IMR-90 (cell line): ENCODE measurements around the gene SRMS. TPM values are rescaled to one million over a fixed set of nuclear protein-coding genes. Genes with fewer than 3 reads are reported as not detected.

ENCODE experiments used
- ATAC-seq: fragments of 200-7000 bp; cut with Tn5 transposase; 2 replicates; pipeline ENCODE4 v1.9.1; 2020; ENCODE audit warnings: low read depth, mild to moderate bottlenecking, moderate library complexity
- BruUV-seq: library from RNA; stranded (reverse); fragments of 400-500 nt; replicated peaks from 2 replicates; lab custom pipeline; 2021; lab: Mats Ljungman, UMichigan
- CTCF ChIA-PET: fragments of 300-600 bp; formaldehyde crosslinking; extraction: SDS; loops from one replicate; lab custom pipeline; 2021; ENCODE audit warnings: antibody characterized with exemption; lab: Yijun Ruan, JAX
- POLR2A ChIA-PET: fragments of 300-600 bp; sonication (Branson Sonifier 250); formaldehyde crosslinking; loops from one replicate; lab custom pipeline; 2022; ENCODE audit warnings: antibody characterized with exemption; ENCODE audit not compliant: unreplicated experiment; lab: Charles Lee
- DNase-seq: peaks from one replicate; pipeline ENCODE4 v3.0.0; 2013
- H2AFZ ChIP-seq: replicated peaks from 2 replicates; pipeline ENCODE3; 2013; ENCODE audit warnings: low read length, mild to moderate bottlenecking; ENCODE audit not compliant: poor library complexity
- H2AK5ac ChIP-seq: 2 replicates; pipeline ENCODE4 v1.6.1; 2013; ENCODE audit warnings: low read depth, low read length, inconsistent platforms
- H2AK9ac ChIP-seq: replicated peaks from 2 replicates; pipeline ENCODE3; 2013; ENCODE audit warnings: mild to moderate bottlenecking, low read depth, low read length, moderate library complexity; ENCODE audit not compliant: poor library complexity
- H2BK120ac ChIP-seq: 2 replicates; pipeline ENCODE4 v1.6.1; 2013; ENCODE audit warnings: low read depth, low read length, inconsistent platforms
- H2BK15ac ChIP-seq: 3 replicates; pipeline ENCODE4 v1.6.1; 2013; ENCODE audit warnings: low read depth, low read length, inconsistent platforms
- H2BK20ac ChIP-seq: 2 replicates; pipeline ENCODE4 v1.6.1; 2013; ENCODE audit warnings: low read depth, mild to moderate bottlenecking, inconsistent platforms, low read length, moderate library complexity
- H2BK5ac ChIP-seq: 2 replicates; pipeline ENCODE4 v1.6.1; 2013; ENCODE audit warnings: mild to moderate bottlenecking, low read depth, low read length, inconsistent platforms; ENCODE audit not compliant: poor library complexity, severe bottlenecking
- H3K14ac ChIP-seq: replicated peaks from 2 replicates; pipeline ENCODE4 v1.6.1; 2013; ENCODE audit warnings: low read depth, low read length, inconsistent platforms
- H3K18ac ChIP-seq: 2 replicates; pipeline ENCODE4 v1.6.1; 2013; ENCODE audit warnings: low read depth, low read length, control low read depth
- H3K23ac ChIP-seq: 2 replicates; pipeline ENCODE4 v1.6.1; 2013; ENCODE audit warnings: low read depth, low read length, inconsistent platforms
- H3K27ac ChIP-seq: 2 replicates; pipeline ENCODE4 v1.5.1; 2013; ENCODE audit warnings: mild to moderate bottlenecking, control low read depth, low read length; ENCODE audit not compliant: insufficient read depth
- H3K27me3 ChIP-seq: 2 replicates; pipeline ENCODE4 v1.6.1; 2013; ENCODE audit warnings: low read length; ENCODE audit not compliant: control insufficient read depth, insufficient read depth
- H3K36me3 ChIP-seq: 2 replicates; pipeline ENCODE4 v1.6.1; 2013; ENCODE audit warnings: low read length, mixed read lengths; ENCODE audit not compliant: control insufficient read depth, insufficient read depth
- H3K4ac ChIP-seq: 2 replicates; pipeline ENCODE4 v1.6.1; 2013; ENCODE audit warnings: low read depth, low read length, inconsistent platforms
- H3K4me1 ChIP-seq: 2 replicates; pipeline ENCODE4 v1.6.1; 2013; ENCODE audit warnings: low read length, mixed read lengths; ENCODE audit not compliant: control insufficient read depth, insufficient read depth
- H3K4me2 ChIP-seq: 2 replicates; pipeline ENCODE4 v1.6.1; 2013; ENCODE audit warnings: low read depth, mild to moderate bottlenecking, control low read depth, low read length, moderate library complexity
- H3K4me3 ChIP-seq: 2 replicates; pipeline ENCODE4 v1.5.1; 2013; ENCODE audit warnings: low read depth, mild to moderate bottlenecking, control low read depth, low read length, moderate library complexity; ENCODE audit not compliant: insufficient read depth
- H3K56ac ChIP-seq: 2 replicates; pipeline ENCODE4 v1.6.1; 2013; ENCODE audit warnings: low read length, inconsistent platforms; ENCODE audit not compliant: insufficient read depth; ENCODE audit errors: extremely low read depth
- H3K79me1 ChIP-seq, 2 experiments: 2 replicates each; pipeline ENCODE4 v1.6.1; 2013; ENCODE audit warnings: low read length in 2 of 2, inconsistent platforms in 1 of 2, low read depth in 1 of 2
- H3K9ac ChIP-seq: 2 replicates; pipeline ENCODE4 v1.6.1; 2013; ENCODE audit warnings: low read depth, low read length, control low read depth
- H3K9me1 ChIP-seq: 2 replicates; pipeline ENCODE4 v1.6.1; 2013; ENCODE audit warnings: low read length, inconsistent platforms; ENCODE audit not compliant: insufficient read depth
- H3K9me3 ChIP-seq: 2 replicates; pipeline ENCODE4 v1.6.1; 2013; ENCODE audit warnings: low read length; ENCODE audit not compliant: control insufficient read depth, insufficient read depth
- H4K20me1 ChIP-seq: 2 replicates; pipeline ENCODE4 v1.6.1; 2013; ENCODE audit warnings: low read length, inconsistent platforms; ENCODE audit not compliant: insufficient read depth
- H4K5ac ChIP-seq: 2 replicates; pipeline ENCODE4 v1.6.1; 2013; ENCODE audit warnings: mild to moderate bottlenecking, low read depth, low read length, control low read depth
- H4K8ac ChIP-seq, 2 experiments: 2 replicates each; pipeline ENCODE4 v1.6.1; 2013; ENCODE audit warnings: low read depth in 2 of 2, low read length in 2 of 2, control low read depth in 1 of 2, inconsistent platforms in 1 of 2
- H4K91ac ChIP-seq: 2 replicates; pipeline ENCODE4 v1.6.1; 2013; ENCODE audit warnings: low read depth, low read length, inconsistent platforms; ENCODE audit not compliant: insufficient read depth
- BHLHE40 ChIP-seq: fragments of 150-350 bp; IDR thresholded peaks from 2 replicates; pipeline ENCODE4 v1.6.1; 2016; ENCODE audit warnings: mild to moderate bottlenecking, low read depth, low read length
- CHD1 ChIP-seq: IDR thresholded peaks from 2 replicates; pipeline ENCODE4 v1.6.1; 2012; ENCODE audit warnings: low read depth, low read length, improper control_type of control experiment
- FOS ChIP-seq: fragments of 150-350 bp; IDR thresholded peaks from 2 replicates; pipeline ENCODE4 v1.6.1; 2016; ENCODE audit warnings: low read depth, low read length
- MAFK ChIP-seq: IDR thresholded peaks from 2 replicates; pipeline ENCODE4 v1.6.1; 2012; ENCODE audit warnings: low read depth, low read length, improper control_type of control experiment
- MXI1 ChIP-seq: IDR thresholded peaks from 2 replicates; pipeline ENCODE4 v1.6.1; 2012; ENCODE audit warnings: low read depth, mild to moderate bottlenecking, low read length, moderate library complexity, borderline replicate concordance
- POLR2A ChIP-seq: IDR thresholded peaks from 2 replicates; pipeline ENCODE4 v1.6.1; 2012; ENCODE audit warnings: mild to moderate bottlenecking, low read depth, low read length
- RAD21 ChIP-seq: IDR thresholded peaks from 2 replicates; pipeline ENCODE4 v1.6.1; 2012; ENCODE audit warnings: low read length, improper control_type of control experiment
- RCOR1 ChIP-seq: IDR thresholded peaks from 2 replicates; pipeline ENCODE4 v1.6.1; 2012; ENCODE audit warnings: mild to moderate bottlenecking, low read length, improper control_type of control experiment; ENCODE audit not compliant: insufficient replicate concordance
- RFX5 ChIP-seq: IDR thresholded peaks from 2 replicates; pipeline ENCODE4 v1.8.0; 2012; ENCODE audit warnings: low read depth, mild to moderate bottlenecking, low read length, moderate library complexity
- WGBS, 2 experiments: methylation state at CpG; one replicate each; pipeline versions ENCODE4 v1.1.5 to v1.1.7; 2013; ENCODE audit warnings: missing lambda C conversion rate in 2 of 2; ENCODE audit not compliant: insufficient read length in 1 of 2; ENCODE audit errors: extremely low coverage in 2 of 2; 5-methylcytosine and 5-hydroxymethylcytosine counted together
- dilution Hi-C: fragments of 300-500 bp; cut with HindIII; formaldehyde crosslinking; loops from one replicate; pipeline ENCODE4 v1.14.3; 2018; ENCODE audit warnings: low sequenced_read_pairs; ENCODE audit not compliant: unreplicated experiment
- in situ Hi-C: fragments of 300-500 bp; cut with MboI; formaldehyde crosslinking; loops from 3 replicates; pipeline ENCODE4 v1.14.3; 2019; ENCODE audit warnings: low sequenced_read_pairs, inconsistent platforms, mixed read lengths
- intact Hi-C: fragments of 100-400 bp; cut with micrococcal nuclease; formaldehyde crosslinking; loops from 2 replicates; pipeline ENCODE4 v1.10.0; 2022
- polyA plus RNA-seq, 3 experiments: library from polyadenylated mRNA; depleted of rRNA; stranded (reverse); fragments of >200 nt; gene quantifications; 2 replicates each; pipeline ENCODE4 v1.2.3, GENCODE V29; 2012; ENCODE audit warnings: low replicate concordance in 1 of 3
- total RNA-seq: library from RNA; depleted of rRNA; stranded (reverse); fragments of >200 nt; gene quantifications from 2 replicates; pipeline ENCODE4 v1.2.3, GENCODE V29; 2012
- TF ChIP-seq, protein P1 (sequence below): fragments of 150-350 bp; IDR thresholded peaks from 2 replicates; pipeline ENCODE4 v1.6.1; 2017; ENCODE audit warnings: mild to moderate bottlenecking, antibody characterized with exemption, low read length, low read depth
- TF ChIP-seq, protein P2 (sequence below): conservative IDR thresholded peaks from 2 replicates; pipeline ENCODE4 v1.5.1; 2012; ENCODE audit warnings: mild to moderate bottlenecking, low read depth, low read length, improper control_type of control experiment

Gene SRMS
- total and polyA plus RNA-seq, 2 of the 4 experiments (the other 2 are of a cell fraction), result not detected

DNA sequence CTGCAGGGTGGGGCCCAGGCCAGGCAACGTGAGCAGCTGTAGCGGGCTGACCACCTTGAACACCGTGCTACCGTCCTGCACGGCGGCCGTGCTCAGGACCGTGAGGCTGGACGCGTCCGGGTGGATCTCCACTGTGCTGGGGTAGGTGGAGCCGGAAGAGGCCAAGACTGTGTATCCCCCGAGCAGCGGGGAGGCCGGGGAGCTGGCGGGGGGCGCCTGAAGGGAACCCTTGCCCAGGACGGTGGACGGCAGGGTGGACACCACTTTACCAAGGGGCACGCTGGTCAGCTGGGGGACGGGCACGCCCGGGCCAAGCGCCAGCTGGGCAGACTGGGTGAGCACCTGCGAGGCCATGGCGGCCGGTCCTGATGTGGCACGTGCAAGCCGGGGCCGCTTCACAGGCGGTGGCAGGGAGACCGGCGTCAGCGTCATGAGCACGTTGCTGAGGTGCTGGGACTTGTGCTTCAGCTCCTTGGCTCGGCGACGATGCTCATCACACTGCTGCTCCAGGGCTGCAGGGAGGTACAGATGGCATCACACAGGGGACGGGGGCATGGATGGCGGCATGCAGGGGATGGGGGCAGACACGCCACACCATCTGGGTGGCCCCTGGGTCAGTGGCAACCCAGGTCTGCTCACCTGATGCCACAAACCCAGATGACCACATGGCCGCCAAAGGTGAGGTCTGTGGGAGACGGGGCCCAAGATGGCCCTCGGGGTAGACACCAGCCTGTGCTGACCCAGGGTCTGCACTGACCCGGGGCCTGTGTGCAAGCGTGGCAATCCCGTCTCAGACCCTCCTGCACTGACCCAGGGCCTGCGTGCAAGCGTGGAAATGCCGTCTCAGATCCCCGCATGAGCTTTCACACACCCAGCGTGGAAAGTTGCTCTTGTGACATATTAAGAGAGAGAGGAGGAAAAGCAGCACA, 42.9 kb upstream of the SRMS start (continued):
- no peak for TF ChIP-seq POLR2A
- TF ChIP-seq BHLHE40, result no peak

DNA sequence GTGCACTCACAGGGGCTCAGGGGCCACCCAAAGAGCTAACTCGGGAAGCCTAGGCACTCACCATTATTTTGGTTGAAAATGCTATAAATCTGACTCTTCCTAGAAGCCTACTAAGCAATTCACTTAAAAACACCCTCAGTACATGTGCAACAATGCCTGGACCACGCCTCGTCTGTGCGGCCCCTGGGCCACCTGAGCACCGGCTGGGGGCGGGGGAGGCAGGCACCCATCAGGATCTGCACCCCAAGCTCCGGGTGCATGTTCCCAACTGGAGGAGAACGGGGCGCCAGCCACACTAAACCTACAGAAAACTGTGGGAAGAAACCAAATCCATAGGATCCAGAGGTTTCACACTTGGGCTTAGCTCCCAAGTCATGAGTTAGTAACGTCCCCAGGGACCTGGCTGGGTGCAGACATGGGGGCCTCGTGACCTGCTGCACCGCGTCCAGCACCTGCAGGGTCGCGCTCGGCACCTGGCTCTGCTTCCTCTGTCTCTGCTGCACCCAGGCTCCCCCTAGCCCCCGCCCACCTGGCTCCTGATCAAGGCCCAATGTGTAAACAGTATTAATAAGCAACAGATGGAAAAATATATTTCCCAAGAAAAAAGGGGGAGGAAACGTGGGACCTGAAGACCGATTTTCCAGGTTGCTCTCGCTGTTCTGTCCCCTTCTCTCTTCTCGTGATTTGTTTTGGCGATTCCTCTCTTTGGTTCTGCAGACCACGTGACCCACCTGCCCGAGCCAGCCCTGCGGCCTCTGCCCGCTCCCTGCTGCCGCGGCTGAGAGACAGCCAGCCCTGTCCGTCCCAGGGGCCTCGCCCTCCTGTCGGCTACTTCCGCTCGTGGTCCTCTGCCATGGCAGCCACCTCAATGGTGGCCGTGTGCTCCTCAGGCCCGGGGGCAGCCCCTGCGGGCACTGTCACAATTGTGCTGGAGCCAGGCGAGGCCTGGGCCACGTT, 42.0 kb upstream of the SRMS start:
- Histone ChIP-seq H4K20me1 (no peaks in the 10 kb centered on the region; the same call in none of the 2 replicates), H2AK5ac (no peak overlapping the region), H3K9ac (no peak overlapping the region), H3K4me2 (no peak overlapping the region), H3K4me1 (peaks cover 7% of the 10 kb centered on the region), H3K79me1 (peaks cover 0 to 4% of the 10 kb centered on the region in 2 experiments; a peak in 2 of 4 replicates), H4K91ac (no peak overlapping the region), H3K9me1 (peaks cover 4% of the 10 kb centered on the region; the same call in 1 of the 2 replicates), H2BK120ac (no peak overlapping the region), H2AK9ac (peak overlapping the region; percentile 37), H3K23ac (no peak overlapping the region), H3K14ac (no peak overlapping the region), H2AFZ (no peak overlapping the region), H3K56ac (no peak overlapping the region), H4K8ac (no peak overlapping the region), H3K4ac (no peak overlapping the region), H3K27ac (no peak overlapping the region), H3K9me3 (no peaks in the 10 kb centered on the region), H3K4me3 (no peak overlapping the region), H3K36me3 (peaks cover 40% of the 10 kb centered on the region), H2BK5ac (no peak overlapping the region), H2BK15ac (no peak overlapping the region), H4K5ac (no peak overlapping the region), H3K18ac (no peak overlapping the region), H2BK20ac (no peak overlapping the region), H3K27me3 (no peaks in the 10 kb centered on the region)
- WGBS, 2 experiments, result 94% methylated on average over 20 of the region's 38 CpGs; no CpG with 5 or more reads in 1 of the 2 experiments
- CTCF ChIA-PET, result no interaction called here
- POLR2A ChIA-PET, result no interaction called here
- ATAC-seq (no peak), DNase-seq (no peak)
- BruUV-seq, result no TSS peak
- intact Hi-C loops, result no loop called here
- in situ Hi-C loops, result no loop called here
- dilution Hi-C loops, result no loop called here
- TF ChIP-seq, protein P1, sequence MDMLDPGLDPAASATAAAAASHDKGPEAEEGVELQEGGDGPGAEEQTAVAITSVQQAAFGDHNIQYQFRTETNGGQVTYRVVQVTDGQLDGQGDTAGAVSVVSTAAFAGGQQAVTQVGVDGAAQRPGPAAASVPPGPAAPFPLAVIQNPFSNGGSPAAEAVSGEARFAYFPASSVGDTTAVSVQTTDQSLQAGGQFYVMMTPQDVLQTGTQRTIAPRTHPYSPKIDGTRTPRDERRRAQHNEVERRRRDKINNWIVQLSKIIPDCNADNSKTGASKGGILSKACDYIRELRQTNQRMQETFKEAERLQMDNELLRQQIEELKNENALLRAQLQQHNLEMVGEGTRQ, result no peak
- TF ChIP-seq RAD21, result no peak
- TF ChIP-seq POLR2A, result no peak
- no peak for TF ChIP-seq MXI1
- no peak for TF ChIP-seq MAFK
- TF ChIP-seq CHD1, result no peak
- no peak for TF ChIP-seq BHLHE40
- TF ChIP-seq RCOR1, result no peak
- TF ChIP-seq, protein P2, sequence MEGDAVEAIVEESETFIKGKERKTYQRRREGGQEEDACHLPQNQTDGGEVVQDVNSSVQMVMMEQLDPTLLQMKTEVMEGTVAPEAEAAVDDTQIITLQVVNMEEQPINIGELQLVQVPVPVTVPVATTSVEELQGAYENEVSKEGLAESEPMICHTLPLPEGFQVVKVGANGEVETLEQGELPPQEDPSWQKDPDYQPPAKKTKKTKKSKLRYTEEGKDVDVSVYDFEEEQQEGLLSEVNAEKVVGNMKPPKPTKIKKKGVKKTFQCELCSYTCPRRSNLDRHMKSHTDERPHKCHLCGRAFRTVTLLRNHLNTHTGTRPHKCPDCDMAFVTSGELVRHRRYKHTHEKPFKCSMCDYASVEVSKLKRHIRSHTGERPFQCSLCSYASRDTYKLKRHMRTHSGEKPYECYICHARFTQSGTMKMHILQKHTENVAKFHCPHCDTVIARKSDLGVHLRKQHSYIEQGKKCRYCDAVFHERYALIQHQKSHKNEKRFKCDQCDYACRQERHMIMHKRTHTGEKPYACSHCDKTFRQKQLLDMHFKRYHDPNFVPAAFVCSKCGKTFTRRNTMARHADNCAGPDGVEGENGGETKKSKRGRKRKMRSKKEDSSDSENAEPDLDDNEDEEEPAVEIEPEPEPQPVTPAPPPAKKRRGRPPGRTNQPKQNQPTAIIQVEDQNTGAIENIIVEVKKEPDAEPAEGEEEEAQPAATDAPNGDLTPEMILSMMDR, result no peak
- TF ChIP-seq FOS, result no peak
- TF ChIP-seq RFX5, result no peak
